B cell (primary cell): ENCODE data around the gene GMEB2. TPM values are rescaled to one million over a fixed set of nuclear protein-coding genes. Genes with fewer than 3 reads are reported as not detected.

Experiments used
- ATAC-seq: fragments of 200-7000 bp; cut with Tn5 transposase; one replicate; pipeline ENCODE4 v1.10.0; 2021; ENCODE audit warnings: low read depth, mild to moderate bottlenecking, moderate number of reproducible peaks, moderate library complexity
- CTCF ChIA-PET: fragments of 350-600 bp; sonication (Branson Sonifier 250); formaldehyde crosslinking; loops from one replicate; lab custom pipeline; 2021; ENCODE audit warnings: antibody characterized with exemption, inconsistent platforms; lab: Charles Lee
- POLR2A ChIA-PET: fragments of 350-600 bp; sonication (Branson Sonifier 250); formaldehyde crosslinking; loops from one replicate; lab custom pipeline; 2021; ENCODE audit warnings: antibody characterized with exemption; lab: Charles Lee
- DNase-seq: peaks from one replicate; pipeline ENCODE4 v3.0.0; 2013
- H2AFZ ChIP-seq: 2 replicates; pipeline ENCODE4 v1.6.1; 2012; ENCODE audit warnings: mild to moderate bottlenecking, low read depth, low read length; ENCODE audit not compliant: insufficient read depth, poor library complexity, severe bottlenecking
- H3K27ac ChIP-seq, 2 donors: 1 replicate in 1 of 2; 2 replicates in 1 of 2; pipeline ENCODE4 v1.5.1; 2012 to 2013; ENCODE audit warnings: low read length in 2 of 2, mild to moderate bottlenecking in 2 of 2, moderate library complexity in 1 of 2
- H3K27me3 ChIP-seq, 4 experiments: fragments of 200-600 bp in 1 of 4; sonication (generic) in 1 of 4; replicated peaks in 1 of 4; 1 replicate in 2 of 4; 2 replicates in 2 of 4; pipeline versions ENCODE4 v1.6.1 to v1.7.0; 2013 to 2016; ENCODE audit warnings: low read length in 3 of 4, mild to moderate bottlenecking in 2 of 4, mixed read lengths in 1 of 4, moderate library complexity in 1 of 4; ENCODE audit not compliant: insufficient read depth in 4 of 4, control insufficient read depth in 3 of 4; ENCODE audit errors: control extremely low read depth in 1 of 4
- H3K36me3 ChIP-seq, 2 experiments: replicated peaks in 1 of 2; 1 replicate in 1 of 2; 2 replicates in 1 of 2; pipeline versions ENCODE4 v1.6.1 to v1.7.1; 2013; ENCODE audit warnings: low read length in 1 of 2; ENCODE audit not compliant: insufficient read depth in 2 of 2, control insufficient read depth in 1 of 2; ENCODE audit errors: control extremely low read depth in 1 of 2, extremely low read depth in 1 of 2
- H3K4me1 ChIP-seq, 2 donors: fragments of 200-600 bp in 1 of 2; sonication (generic) in 1 of 2; 1 replicate in 1 of 2; 2 replicates in 1 of 2; pipeline versions ENCODE4 v1.5.1 to v1.6.1; 2013 to 2017; ENCODE audit warnings: low read length in 2 of 2; ENCODE audit not compliant: control insufficient read depth in 2 of 2, insufficient read depth in 2 of 2
- H3K4me2 ChIP-seq: replicated peaks from 2 replicates; pipeline ENCODE3; 2012; ENCODE audit warnings: mild to moderate bottlenecking, low read depth, low read length; ENCODE audit not compliant: poor library complexity, severe bottlenecking
- H3K4me3 ChIP-seq, 5 experiments: fragments of 200-600 bp in 1 of 5; sonication (generic) in 1 of 5; 1 replicate in 3 of 5; 2 replicates in 2 of 5; pipeline versions ENCODE4 v1.5.1 to v1.7.0; 2011 to 2016; ENCODE audit warnings: low read length in 4 of 5, mild to moderate bottlenecking in 4 of 5, low read depth in 2 of 5, control low read depth in 1 of 5, moderate library complexity in 1 of 5; ENCODE audit not compliant: insufficient read depth in 1 of 5; ENCODE audit errors: control extremely low read depth in 1 of 5, extremely low read depth in 1 of 5
- H3K79me2 ChIP-seq: fragments of 200-600 bp; sonication (generic); one replicate; pipeline ENCODE4 v1.6.0; 2016; ENCODE audit warnings: low read length; ENCODE audit not compliant: control insufficient read depth, insufficient read depth
- H3K9ac ChIP-seq: fragments of 200-600 bp; sonication (generic); 2 replicates; pipeline ENCODE4 v1.6.1; 2017; ENCODE audit warnings: mild to moderate bottlenecking, low read length, moderate library complexity
- H3K9me3 ChIP-seq, 3 donors: one replicate each; pipeline versions ENCODE4 v1.6.1 to v1.7.1; 2013; ENCODE audit warnings: low read length in 2 of 3; ENCODE audit not compliant: control insufficient read depth in 2 of 3, insufficient read depth in 1 of 3; ENCODE audit errors: control extremely low read depth in 1 of 3
- H4K20me1 ChIP-seq: 2 replicates; pipeline ENCODE4 v1.6.0; 2012; ENCODE audit warnings: mild to moderate bottlenecking, low read length; ENCODE audit not compliant: insufficient read depth, control insufficient read depth, poor library complexity, severe bottlenecking
- H3K27ac Mint-ChIP-seq: one replicate; pipeline ENCODE4 v1.8.0; 2021; ENCODE audit warnings: mixed read lengths
- H3K27me3 Mint-ChIP-seq: one replicate; pipeline ENCODE4 v1.8.0; 2021; ENCODE audit warnings: mixed read lengths
- H3K4me1 Mint-ChIP-seq: one replicate; pipeline ENCODE4 v1.8.0; 2021; ENCODE audit warnings: mixed read lengths
- H3K4me3 Mint-ChIP-seq: one replicate; pipeline ENCODE4 v1.8.0; 2021; ENCODE audit warnings: mixed read lengths
- H3K9me3 Mint-ChIP-seq: one replicate; pipeline ENCODE4 v1.8.0; 2022; ENCODE audit warnings: mixed read lengths; ENCODE audit not compliant: insufficient read depth
- CTCF ChIP-seq: fragments of 200-600 bp; IDR thresholded peaks from one replicate; pipeline ENCODE4 v1.8.0; 2022; ENCODE audit warnings: antibody characterized with exemption, mild to moderate bottlenecking
- EZH2 ChIP-seq: IDR thresholded peaks from 2 replicates; pipeline ENCODE4 v1.6.1; 2012; ENCODE audit warnings: borderline replicate concordance, low read depth, mild to moderate bottlenecking, moderate library complexity, low read length; ENCODE audit not compliant: insufficient read depth, poor library complexity, severe bottlenecking
- WGBS: methylation state at CpG from one replicate; pipeline ENCODE4 v1.1.5; 2013; ENCODE audit warnings: missing lambda C conversion rate; ENCODE audit not compliant: insufficient coverage; 5-methylcytosine and 5-hydroxymethylcytosine counted together
- intact Hi-C: fragments of 100-400 bp; cut with micrococcal nuclease; formaldehyde crosslinking; loops from one replicate; pipeline ENCODE4 v1.10.0; 2022
- polyA plus RNA-seq: library from polyadenylated mRNA; depleted of rRNA; stranded (reverse); fragments of >200 nt; gene quantifications from 2 replicates; pipeline ENCODE4 v1.2.3, GENCODE V29; 2012
- total RNA-seq, 2 donors: library from RNA; stranded (reverse); fragments of 120-200 nt in 1 of 2; gene quantifications; 1 replicate in 1 of 2; 2 replicates in 1 of 2; pipeline versions ENCODE4 v1.2.3 to v1.2.4, GENCODE V29; 2013 to 2022

Gene GMEB2
- total and polyA plus RNA-seq, 2 donors (not counting 1 experiment from before 2014, with no cell fraction given) = 17.7 to 24.5 TPM

- H3K4me3 ChIP-seq = peak overlapping the region; percentile 25 to 78 (median 70)
- TF ChIP-seq CTCF = no peak
- TF ChIP-seq EZH2 = no peak
- Mint-ChIP-seq H3K9me3 (no peaks in the 10 kb centered on the region), H3K4me3 (peak overlapping the region; percentile 79), H3K4me1 (peaks cover 30% of the 10 kb centered on the region), H3K27ac (peak overlapping the region; percentile 89), H3K27me3 (no peaks in the 10 kb centered on the region)
- peak overlapping the region; percentile 90 for H3K9ac ChIP-seq
- no peaks in the 10 kb centered on the region for H3K9me3 ChIP-seq
- ChIA-PET POLR2A (interaction anchor here (0.6 to 2.8 kb wide), 6 partner anchors 14 to 115 kb away, joined by 3 to 92 read pairs (median 3); partner anchors contain the start of gene RTEL1), CTCF (interaction anchor here (1.1 to 2.6 kb wide), 3 partner anchors 9 to 88 kb away, joined by 4 to 16 read pairs (median 5); partner anchors contain the start of gene PTK6)
- H3K36me3 ChIP-seq = peaks cover 0 to 12% of the 10 kb centered on the region in 2 experiments
- peak overlapping the region; percentile 66 to 96 for H3K27ac ChIP-seq
- ATAC-seq (peak; percentile 6), DNase-seq (peak; percentile 64)
- peak overlapping the region; percentile 55 for H2AFZ ChIP-seq
- peaks cover 23 to 35% of the 10 kb centered on the region in 2 donors for H3K4me1 ChIP-seq
- peaks cover 71% of the 10 kb centered on the region for H3K79me2 ChIP-seq
- H3K27me3 ChIP-seq = no peaks in the 10 kb centered on the region
- WGBS = 3% methylated on average over 25 of the region's 36 CpGs
- peaks cover 6% of the 10 kb centered on the region for H4K20me1 ChIP-seq
- intact Hi-C loops = loop anchor here (1.0 to 2.0 kb wide), 2 partner anchors 106 to 271 kb away; partner anchors contain the start of gene PPDPF
- peak overlapping the region; percentile 78 for H3K4me2 ChIP-seq
Measured at GRCh38 chr20:63625771-63626423, 1.0 kb downstream of the GMEB2 start.

GRCh38 chr20:63624486-63624885 is 2.4 kb downstream of the GMEB2 start:
- Histone ChIP-seq H2AFZ (no peak overlapping the region), H3K27ac (no peak overlapping the region), H3K9ac (no peak overlapping the region), H3K4me2 (no peak overlapping the region), H3K4me3 (no peak overlapping the region), H3K27me3 (no peaks in the 10 kb centered on the region), H3K9me3 (no peaks in the 10 kb centered on the region), H3K79me2 (peaks cover 74% of the 10 kb centered on the region), H3K4me1 (peaks cover 15 to 25% of the 10 kb centered on the region in 2 donors), H4K20me1 (peaks cover 17% of the 10 kb centered on the region), H3K36me3 (peaks cover 0 to 8% of the 10 kb centered on the region in 2 experiments)
- 93% methylated on average over 12 of the region's 15 CpGs for WGBS
- H3K9me3 Mint-ChIP-seq = no peaks in the 10 kb centered on the region
- intact Hi-C loops = no loop called here
- CTCF ChIA-PET = interaction anchor here (0.7 to 2.6 kb wide), 4 partner anchors 9 to 87 kb away, joined by 3 to 16 read pairs (median 4); partner anchors contain the start of genes PTK6 and SRMS
- no peaks in the 10 kb centered on the region for H3K27me3 Mint-ChIP-seq
- TF ChIP-seq EZH2 = no peak
- TF ChIP-seq CTCF = no peak
- DNase-seq (no peak), ATAC-seq (no peak)
- peaks cover 25% of the 10 kb centered on the region for H3K4me1 Mint-ChIP-seq
- no peak overlapping the region for H3K4me3 Mint-ChIP-seq
- POLR2A ChIA-PET = interaction anchor here (1.1 to 2.0 kb wide), 4 partner anchors 10 to 87 kb away, joined by 3 to 14 read pairs (median 4); partner anchors contain the start of gene PTK6
- H3K27ac Mint-ChIP-seq = peak overlapping the region; percentile 20
